GM23338 (cell line): Measurements from ENCODE around the gene KLHL4. TPM values are rescaled to one million over a fixed set of nuclear protein-coding genes. Genes with fewer than 3 reads are reported as not detected.

Experiments used
- ATAC-seq: fragments of 200-7000 bp; cut with Tn5 transposase; 3 replicates; pipeline ENCODE4 v1.9.1; 2020
- DNase-seq: peaks from one replicate; pipeline ENCODE4 v3.0.0-alpha.2; 2015; ENCODE audit warnings: low spot score
- H2AFZ ChIP-seq: fragments of 200-600 bp; sonication (generic); 2 replicates; pipeline ENCODE4 v1.8.0; 2016; ENCODE audit warnings: antibody characterized with exemption, mild to moderate bottlenecking, moderate library complexity
- H3F3A ChIP-seq: fragments of 200-600 bp; sonication (generic); replicated peaks from 2 replicates; pipeline ENCODE4 v1.8.0; 2017; ENCODE audit warnings: antibody characterized with exemption, mixed run types, low read depth
- H3K27ac ChIP-seq: fragments of 200-600 bp; sonication (generic); 2 replicates; pipeline ENCODE4 v1.6.1; 2016; ENCODE audit warnings: low read depth
- H3K27me3 ChIP-seq: fragments of 200-600 bp; sonication (generic); 2 replicates; pipeline ENCODE4 v1.8.0; 2016; ENCODE audit warnings: mild to moderate bottlenecking, mixed run types, moderate library complexity; ENCODE audit not compliant: insufficient read depth
- H3K36me3 ChIP-seq: fragments of 200-600 bp; sonication (generic); 2 replicates; pipeline ENCODE4 v1.8.0; 2016; ENCODE audit warnings: mild to moderate bottlenecking; ENCODE audit not compliant: insufficient read depth
- H3K4me1 ChIP-seq: fragments of 200-600 bp; sonication (generic); 2 replicates; pipeline ENCODE4 v1.8.0; 2016; ENCODE audit warnings: mild to moderate bottlenecking, moderate library complexity; ENCODE audit not compliant: insufficient read depth
- H3K4me2 ChIP-seq: fragments of 200-600 bp; sonication (generic); 2 replicates; pipeline ENCODE4 v1.7.1; 2017; ENCODE audit warnings: mixed run types
- H3K4me3 ChIP-seq: fragments of 200-600 bp; sonication (generic); 2 replicates; pipeline ENCODE4 v1.6.1; 2016; ENCODE audit warnings: mixed run types
- H3K79me2 ChIP-seq: fragments of 200-600 bp; sonication (generic); replicated peaks from 2 replicates; pipeline ENCODE4 v1.8.0; 2017; ENCODE audit warnings: mild to moderate bottlenecking; ENCODE audit not compliant: insufficient read depth
- H3K9me2 ChIP-seq: fragments of 200-600 bp; sonication (generic); 2 replicates; pipeline ENCODE4 v1.8.0; 2017; ENCODE audit not compliant: insufficient read depth
- H4K20me1 ChIP-seq: fragments of 200-600 bp; sonication (generic); replicated peaks from 2 replicates; pipeline ENCODE4 v1.8.0; 2017; ENCODE audit warnings: mild to moderate bottlenecking; ENCODE audit not compliant: insufficient read depth
- H3K27ac Mint-ChIP-seq: 2 replicates; pipeline ENCODE4 v1.8.0; 2020; ENCODE audit warnings: inconsistent platforms, mild to moderate bottlenecking, moderate library complexity, mixed read lengths
- H3K27me3 Mint-ChIP-seq: 3 replicates; pipeline ENCODE4 v1.8.0; 2022; ENCODE audit warnings: low read depth, mild to moderate bottlenecking, moderate library complexity, mixed read lengths, inconsistent platforms; ENCODE audit not compliant: insufficient read depth, poor library complexity
- H3K36me3 Mint-ChIP-seq: 3 replicates; pipeline ENCODE4 v1.8.0; 2021; ENCODE audit warnings: low read depth, mild to moderate bottlenecking, inconsistent platforms, moderate library complexity, mixed read lengths
- H3K4me1 Mint-ChIP-seq: 3 replicates; pipeline ENCODE4 v1.8.0; 2020; ENCODE audit warnings: mild to moderate bottlenecking, inconsistent platforms, mixed read lengths
- H3K4me3 Mint-ChIP-seq: 3 replicates; pipeline ENCODE4 v1.8.0; 2021; ENCODE audit warnings: moderate library complexity, mild to moderate bottlenecking, inconsistent platforms, mixed read lengths
- H3K9me3 Mint-ChIP-seq: 3 replicates; pipeline ENCODE4 v1.8.0; 2020; ENCODE audit warnings: moderate library complexity, mild to moderate bottlenecking, inconsistent platforms, mixed read lengths
- CREB1 ChIP-seq: fragments of 250-450 bp; sonication (Bioruptor Pico); IDR thresholded peaks from 2 replicates; pipeline ENCODE4 v1.5.0; 2020; ENCODE audit warnings: low read depth, mild to moderate bottlenecking, moderate library complexity
- ETS1 ChIP-seq: IDR thresholded peaks from 2 replicates; pipeline ENCODE4 v1.6.1; 2016; ENCODE audit warnings: antibody characterized with exemption
- EZH2 ChIP-seq: fragments of 200-600 bp; sonication (generic); IDR thresholded peaks from one replicate; pipeline ENCODE4 v1.8.0; 2017; ENCODE audit warnings: antibody characterized with exemption, mild to moderate bottlenecking, low read depth; ENCODE audit not compliant: unreplicated experiment
- EZH2phosphoT487 ChIP-seq: fragments of 200-600 bp; sonication (generic); IDR thresholded peaks from one replicate; pipeline ENCODE4 v1.8.1; 2018; ENCODE audit warnings: antibody characterized with exemption; ENCODE audit not compliant: unreplicated experiment
- JUNB ChIP-seq: IDR thresholded peaks from one replicate; pipeline ENCODE4 v1.6.1; 2016; ENCODE audit warnings: antibody characterized with exemption; ENCODE audit not compliant: unreplicated experiment
- POLR2AphosphoS5 ChIP-seq: IDR thresholded peaks from 2 replicates; pipeline ENCODE4 v1.6.1; 2016; ENCODE audit warnings: antibody characterized with exemption, low read depth
- REST ChIP-seq: IDR thresholded peaks from one replicate; pipeline ENCODE4 v1.6.1; 2018; ENCODE audit warnings: antibody characterized with exemption; ENCODE audit not compliant: unreplicated experiment
- ZNF114 ChIP-seq: fragments of 250-450 bp; sonication (Bioruptor Pico); IDR thresholded peaks from 2 replicates; pipeline ENCODE4 v1.5.0; 2020; ENCODE audit warnings: mild to moderate bottlenecking, moderate library complexity
- ZNF331 ChIP-seq: fragments of 250-450 bp; sonication (Bioruptor Pico); IDR thresholded peaks from 2 replicates; pipeline ENCODE4 v1.5.0; 2020; ENCODE audit warnings: low read depth, mild to moderate bottlenecking, moderate library complexity
- ZNF462 ChIP-seq: fragments of 250-450 bp; sonication (Bioruptor Pico); IDR thresholded peaks from 2 replicates; pipeline ENCODE4 v1.5.0; 2020; ENCODE audit warnings: mild to moderate bottlenecking, moderate library complexity
- long read RNA-seq: library from polyadenylated mRNA; unstranded; transcript quantifications from one replicate; pipeline ENCODE4 v2.0.0, GENCODE V29; 2020; ENCODE audit not compliant: unreplicated experiment
- polyA plus RNA-seq: library from polyadenylated mRNA; unstranded; fragments of >200 nt; fragmentation: Nextera tagmentation; extraction: Ambion mirVana; gene quantifications from 2 replicates; pipeline ENCODE4 v1.2.1, GENCODE V29; 2016
- total RNA-seq: library from RNA; depleted of rRNA; stranded (reverse); fragments of >200 nt; shearing (Covaris generic); gene quantifications from 2 replicates; pipeline ENCODE4 v1.2.3, GENCODE V29; 2014; rRNA removed

Gene KLHL4
- total RNA-seq (6.2 and 7.7 TPM in 2 replicates), polyA plus RNA-seq (1.8 and 2.0 TPM in 2 replicates)
- long read RNA-seq, full-length matches to known transcripts = 4 of 9 reads
- long read RNA-seq, partial matches to known transcripts = 3 of 9 reads
- long read RNA-seq, other reads (novel, unspliced or antisense) = 2 of 9 reads

GRCh38 chrX:87517571-87518141, at the start of gene KLHL4:
KLHL4 (plus strand) TSS chrX:87517802; CDS start chrX:87517894, 92 bp downstream.
- H3K36me3 ChIP-seq = no peaks in the 10 kb centered on the region
- peaks cover 20% of the 10 kb centered on the region for H3K4me1 ChIP-seq
- Mint-ChIP-seq H3K27me3 (peaks cover 2% of the 10 kb centered on the region), H3K27ac (peak within 1 kb of the TSS; percentile 97), H3K4me3 (peak within 1 kb of the TSS; percentile 90), H3K36me3 (no peaks in the 10 kb centered on the region), H3K9me3 (no peaks in the 10 kb centered on the region), H3K4me1 (peaks cover 8% of the 10 kb centered on the region; the same call in 2 of the 3 replicates)
- no peaks in the 10 kb centered on the region for H4K20me1 ChIP-seq
- peak within 1 kb of the TSS; percentile 70 for H2AFZ ChIP-seq
- TF ChIP-seq EZH2 (no peak), CREB1 (CRISPR knock-in tag) (peak; percentile 73), ZNF114 (0 out of 2 replicates have a peak, but pooled peaks have one; percentile 11), ZNF462 (peak; percentile 54; the same call in 1 of the 2 replicates)
- peak within 1 kb of the TSS; percentile 81 for H3K4me2 ChIP-seq
- no peaks in the 10 kb centered on the region for H3K9me2 ChIP-seq
- H3K27ac ChIP-seq = peak within 1 kb of the TSS; percentile 90
- DNase-seq (peak; percentile 80), ATAC-seq (peak; percentile 98)
- H3K4me3 ChIP-seq = peak within 1 kb of the TSS; percentile 67
- H3K27me3 ChIP-seq = no peaks in the 10 kb centered on the region
- no peaks in the 10 kb centered on the region for H3F3A ChIP-seq
- H3K79me2 ChIP-seq = peaks cover 10% of the 10 kb centered on the region

- no peaks in the 10 kb centered on the region for H3K79me2 ChIP-seq
- H3K27ac Mint-ChIP-seq = no peak overlapping the region
- peaks cover 3% of the 10 kb centered on the region for H3K27me3 Mint-ChIP-seq
- H3K36me3 ChIP-seq = no peaks in the 10 kb centered on the region
- peaks cover 20% of the 10 kb centered on the region for H3K9me3 Mint-ChIP-seq
- H3K4me3 Mint-ChIP-seq = no peak overlapping the region
- no peak overlapping the region for H3K4me3 ChIP-seq
- H3K4me2 ChIP-seq = no peak overlapping the region
- no peaks in the 10 kb centered on the region for H3K27me3 ChIP-seq
- no peak overlapping the region for H2AFZ ChIP-seq
- H3F3A ChIP-seq = no peaks in the 10 kb centered on the region
- H4K20me1 ChIP-seq = no peaks in the 10 kb centered on the region
- no peaks in the 10 kb centered on the region; the same call in 2 of the 3 replicates for H3K4me1 Mint-ChIP-seq
- no peak overlapping the region for H3K27ac ChIP-seq
- H3K36me3 Mint-ChIP-seq = peaks cover 11% of the 10 kb centered on the region; the same call in 2 of the 3 replicates
- no peaks in the 10 kb centered on the region for H3K4me1 ChIP-seq
- DNase-seq = no peak
- no peak for ATAC-seq
- H3K9me2 ChIP-seq = no peaks in the 10 kb centered on the region
- TF ChIP-seq ETS1 (no peak), ZNF331 (CRISPR knock-in tag) (no peak), EZH2phosphoT487 (no peak), REST (no peak), CREB1 (CRISPR knock-in tag) (no peak), JUNB (no peak), POLR2AphosphoS5 (no peak)
Measured at GRCh38 chrX:87468941-87469340, 48.7 kb upstream of the KLHL4 start.
